Fibroblast of lung (primary cell): ENCODE measurements around the gene TRAF4. TPM values are rescaled to one million over a fixed set of nuclear protein-coding genes. Genes with fewer than 3 reads are reported as not detected.

Experiments
- DNase-seq, 2 donors: peaks; one replicate each; pipeline versions ENCODE4 v3.0.0 to v3.0.0-alpha.2; 2010; ENCODE audit warnings: low read depth in 2 of 2
- H2AFZ ChIP-seq: 2 replicates; pipeline ENCODE4 v1.5.1; 2012; ENCODE audit warnings: low read length, control low read depth, inconsistent platforms
- H3K27ac ChIP-seq: 2 replicates; pipeline ENCODE4 v1.5.1; 2011; ENCODE audit warnings: low read length, control low read depth; ENCODE audit not compliant: insufficient read depth
- H3K27me3 ChIP-seq: 2 replicates; pipeline ENCODE4 v1.5.1; 2011; ENCODE audit warnings: mild to moderate bottlenecking, low read length; ENCODE audit not compliant: control insufficient read depth, insufficient read depth
- H3K36me3 ChIP-seq: 2 replicates; pipeline ENCODE4 v1.5.1; 2011; ENCODE audit warnings: low read length; ENCODE audit not compliant: control insufficient read depth, insufficient read depth
- H3K4me1 ChIP-seq: 2 replicates; pipeline ENCODE4 v1.5.1; 2011; ENCODE audit warnings: low read length; ENCODE audit not compliant: control insufficient read depth, insufficient read depth; ENCODE audit errors: extremely low read depth
- H3K4me2 ChIP-seq: 2 replicates; pipeline ENCODE4 v1.5.1; 2011; ENCODE audit warnings: low read length, control low read depth; ENCODE audit not compliant: insufficient read depth; ENCODE audit errors: extremely low read depth
- H3K4me3 ChIP-seq, 4 experiments: fragments of 200-600 bp in 1 of 4; sonication (generic) in 1 of 4; replicated peaks in 1 of 4; 2 replicates each; pipeline ENCODE4 v1.5.1; 2011 to 2016; ENCODE audit warnings: low read length in 4 of 4, low read depth in 3 of 4, mild to moderate bottlenecking in 3 of 4, control low read depth in 2 of 4, inconsistent platforms in 1 of 4, mixed read lengths in 1 of 4; ENCODE audit not compliant: insufficient read depth in 1 of 4; ENCODE audit errors: control extremely low read depth in 1 of 4
- H3K79me2 ChIP-seq: 2 replicates; pipeline ENCODE4 v1.5.1; 2012; ENCODE audit warnings: mild to moderate bottlenecking, low read length, inconsistent platforms; ENCODE audit not compliant: control insufficient read depth, insufficient read depth
- H3K9ac ChIP-seq: 2 replicates; pipeline ENCODE4 v1.5.1; 2011; ENCODE audit warnings: mild to moderate bottlenecking, low read length, control low read depth; ENCODE audit not compliant: insufficient read depth
- H3K9me3 ChIP-seq: 2 replicates; pipeline ENCODE4 v1.5.1; 2012; ENCODE audit warnings: low read depth, low read length; ENCODE audit not compliant: control insufficient read depth, insufficient read depth
- H4K20me1 ChIP-seq: 2 replicates; pipeline ENCODE4 v1.5.1; 2011; ENCODE audit warnings: low read length; ENCODE audit not compliant: control insufficient read depth, insufficient read depth; ENCODE audit errors: extremely low read depth
- CTCF ChIP-seq, 2 donors: IDR thresholded peaks in 1 of 2; conservative IDR thresholded peaks in 1 of 2; 1 replicate in 1 of 2; 2 replicates in 1 of 2; pipeline ENCODE4 v1.5.1; 2011 to 2012; ENCODE audit warnings: low read length in 2 of 2, control low read depth in 1 of 2, inconsistent platforms in 1 of 2, low read depth in 1 of 2, mild to moderate bottlenecking in 1 of 2
- EZH2 ChIP-seq: IDR thresholded peaks from 2 replicates; pipeline ENCODE4 v1.5.1; 2012; ENCODE audit warnings: low read length, control low read depth, mild to moderate bottlenecking; ENCODE audit errors: missing control alignments
- polyA plus RNA-seq, 2 donors: library from polyadenylated mRNA; depleted of rRNA in 1 of 2; stranded (reverse) in 1 of 2; unstranded in 1 of 2; fragments of >200 nt; gene quantifications; 2 replicates each; pipeline ENCODE4 v1.2.1, GENCODE V29; 2011 to 2012; ENCODE audit warnings: missing spikeins in 1 of 2
- total RNA-seq: library from RNA; depleted of rRNA; stranded (reverse); fragments of >200 nt; gene quantifications from 2 replicates; pipeline ENCODE4 v1.2.1, GENCODE V29; 2014

TRAF4 gene
- total and polyA plus RNA-seq, 2 donors (not counting 1 experiment from before 2014, with no cell fraction given), result 17.5 to 28.7 TPM

GRCh38 chr17:28712705-28713415, 31.0 kb upstream of the TRAF4 start:
- Histone ChIP-seq H3K4me3 (no peak overlapping the region), H3K4me2 (no peak overlapping the region), H2AFZ (no peak overlapping the region), H4K20me1 (no peaks in the 10 kb centered on the region), H3K36me3 (peaks cover 27% of the 10 kb centered on the region), H3K4me1 (peaks cover 9% of the 10 kb centered on the region), H3K9ac (no peak overlapping the region), H3K27me3 (no peaks in the 10 kb centered on the region), H3K9me3 (no peaks in the 10 kb centered on the region), H3K79me2 (peaks cover 25% of the 10 kb centered on the region), H3K27ac (no peak overlapping the region)
- DNase-seq, result no peak
- TF ChIP-seq CTCF (conservative IDR thresholded peaks at IDR 0.05 in 1 of 2, IDR thresholded peaks at IDR 0.05 in 1 of 2; ENCODE audit: low read depth in 1 of 2, low read length in 2 of 2) (no peak), EZH2 (no peak)

GRCh38 chr17:28714281-28714680, 29.5 kb upstream of the TRAF4 start:
- Histone ChIP-seq H3K27ac (no peak overlapping the region), H3K9ac (no peak overlapping the region), H2AFZ (no peak overlapping the region), H3K4me2 (no peak overlapping the region), H3K36me3 (peaks cover 27% of the 10 kb centered on the region), H3K27me3 (no peaks in the 10 kb centered on the region), H4K20me1 (no peaks in the 10 kb centered on the region), H3K4me1 (peaks cover 16% of the 10 kb centered on the region), H3K9me3 (no peaks in the 10 kb centered on the region), H3K79me2 (peaks cover 25% of the 10 kb centered on the region), H3K4me3 (no peak overlapping the region)
- no peak for TF ChIP-seq EZH2
- peak in 1 of 2 donors; percentile 2 for TF ChIP-seq CTCF (conservative IDR thresholded peaks at IDR 0.05 in 1 of 2, IDR thresholded peaks at IDR 0.05 in 1 of 2; ENCODE audit: low read depth in 1 of 2, low read length in 2 of 2)
- DNase-seq, result no peak

- no peak overlapping the region for H2AFZ ChIP-seq
- H3K79me2 ChIP-seq, result peaks cover 29% of the 10 kb centered on the region
- no peaks in the 10 kb centered on the region for H3K9me3 ChIP-seq
- no peak overlapping the region for H3K9ac ChIP-seq
- peak overlapping the region in 2 of 4 experiments; percentile 75 to 85 for H3K4me3 ChIP-seq
- TF ChIP-seq CTCF (conservative IDR thresholded peaks at IDR 0.05 in 1 of 2, IDR thresholded peaks at IDR 0.05 in 1 of 2; ENCODE audit: low read depth in 1 of 2, low read length in 2 of 2), result no peak
- TF ChIP-seq EZH2, result no peak
- no peaks in the 10 kb centered on the region for H4K20me1 ChIP-seq
- H3K36me3 ChIP-seq, result peaks cover 27% of the 10 kb centered on the region
- H3K27ac ChIP-seq, result no peak overlapping the region
- no peaks in the 10 kb centered on the region for H3K27me3 ChIP-seq
- peak overlapping the region; percentile 88 for H3K4me2 ChIP-seq
- peaks cover 16% of the 10 kb centered on the region for H3K4me1 ChIP-seq
- DNase-seq, result no peak
These were observed 28.6 kb upstream of the TRAF4 start for GRCh38 chr17:28715217-28715616.
